C4-2B (cell line): ENCODE data around the gene GLB1L3.

Source experiments
- CTCF ChIP-seq: fragments of 450-650 bp; conservative IDR thresholded peaks from 2 replicates; pipeline ENCODE4 v1.5.1; 2017; ENCODE audit warnings: mild to moderate bottlenecking
- ZFX ChIP-seq: fragments of 450-650 bp; IDR thresholded peaks from 2 replicates; pipeline ENCODE4 v1.6.1; 2017

DNA sequence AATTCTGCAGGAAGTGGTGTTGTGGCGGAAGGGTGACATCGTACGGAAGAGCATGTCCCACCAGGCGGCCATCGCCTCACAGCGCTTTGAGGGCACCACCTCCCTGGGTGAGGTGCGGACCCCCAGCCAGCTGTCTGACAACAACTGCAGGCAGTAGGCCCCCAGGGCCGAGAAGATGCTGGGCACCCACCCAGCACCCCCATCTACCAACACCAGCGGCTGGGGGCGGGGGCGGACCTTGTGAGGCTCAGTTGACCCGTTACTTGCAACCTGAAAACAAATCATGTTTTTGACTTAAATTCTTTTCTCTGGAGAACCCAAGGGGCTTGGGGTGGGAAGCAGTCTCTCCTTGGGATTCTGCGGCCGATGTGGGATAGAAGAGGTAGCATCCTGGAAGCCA is 30.7 kb upstream of the GLB1L3 start:
- TF ChIP-seq CTCF (no peak), ZFX (no peak)
